GM20431 (cell line): ENCODE measurements around the gene SMAD6.
"Not testable (repeated sequence)": the region's sequence is repeated elsewhere in the genome, so short reads cannot be mapped to it uniquely, and the experiment has no call there.

Source experiments
- in situ Hi-C: fragments of 300-500 bp; cut with MseI, MboI; formaldehyde crosslinking; loops from one replicate; pipeline ENCODE4 v1.15.0; 2020; ENCODE audit warnings: low sequenced_read_pairs; ENCODE audit not compliant: unreplicated experiment

SMAD6 gene

DNA sequence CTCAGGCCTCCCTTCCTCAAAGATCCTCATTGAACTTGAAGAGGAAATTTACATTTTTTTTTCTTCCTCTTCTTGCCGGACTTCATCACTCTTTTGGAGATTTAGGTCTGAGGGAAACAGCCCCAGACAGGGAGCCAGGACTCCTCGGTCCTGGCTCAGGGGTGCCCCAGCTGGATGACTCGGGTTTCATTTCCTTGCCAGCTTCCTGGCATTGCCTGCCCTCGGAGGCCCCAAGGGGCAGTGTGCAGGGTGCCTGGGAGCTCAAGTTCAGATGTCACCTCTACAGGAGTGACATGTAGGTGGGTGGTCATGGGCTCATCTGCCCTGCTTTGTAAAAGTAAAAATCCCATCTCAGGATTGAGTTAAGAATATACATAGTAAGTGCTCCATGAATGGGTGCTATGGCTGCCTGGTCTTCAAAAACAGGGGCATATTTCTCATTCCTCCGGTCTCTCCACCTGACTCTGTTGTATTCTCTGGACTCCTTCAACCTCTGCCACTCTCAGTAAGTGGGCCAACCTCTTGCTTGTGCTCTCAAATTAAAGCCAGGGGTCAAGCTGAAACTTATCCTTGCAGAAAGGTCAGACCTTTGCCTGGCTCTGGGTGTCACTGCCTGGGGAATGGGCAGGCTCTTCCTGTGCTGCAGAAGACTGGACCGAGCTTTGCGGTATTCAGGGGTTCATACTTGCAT lies 51.8 kb downstream of the SMAD6 start:
- in situ Hi-C loops: no loop called here

- in situ Hi-C loops: no loop called here
Observed at GRCh38 chr15:66754789-66755188, 52.8 kb downstream of the SMAD6 start.

- in situ Hi-C loops: no loop called here
Observed at GRCh38 chr15:66755298-66756068, 53.4 kb downstream of the SMAD6 start.

DNA sequence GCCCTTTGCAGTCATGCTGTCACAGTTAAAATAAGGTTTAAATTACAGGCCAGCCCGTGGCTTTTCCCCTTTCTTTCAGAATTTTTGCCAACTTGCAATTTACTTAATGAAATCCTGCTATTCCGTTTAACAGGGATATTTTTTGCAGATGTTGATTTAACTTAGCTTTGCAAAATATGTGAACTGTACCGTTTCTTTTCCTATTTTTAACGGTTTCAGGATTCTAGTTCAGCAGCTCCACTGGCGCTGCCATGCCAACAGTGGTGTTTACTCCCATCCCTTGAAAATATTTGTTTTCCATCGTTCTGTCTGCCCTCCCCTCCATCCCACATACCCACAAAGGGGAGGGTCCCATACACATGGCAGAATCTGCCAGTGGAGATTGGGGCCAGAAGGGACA lies 54.3 kb downstream of the SMAD6 start:
- in situ Hi-C loops: no loop called here

GRCh38 chr15:66757030-66757429 lies 55.0 kb downstream of the SMAD6 start:
- in situ Hi-C loops: no loop called here

- in situ Hi-C loops: no loop called here
Observed at GRCh38 chr15:66757521-66757920, 55.5 kb downstream of the SMAD6 start.

DNA sequence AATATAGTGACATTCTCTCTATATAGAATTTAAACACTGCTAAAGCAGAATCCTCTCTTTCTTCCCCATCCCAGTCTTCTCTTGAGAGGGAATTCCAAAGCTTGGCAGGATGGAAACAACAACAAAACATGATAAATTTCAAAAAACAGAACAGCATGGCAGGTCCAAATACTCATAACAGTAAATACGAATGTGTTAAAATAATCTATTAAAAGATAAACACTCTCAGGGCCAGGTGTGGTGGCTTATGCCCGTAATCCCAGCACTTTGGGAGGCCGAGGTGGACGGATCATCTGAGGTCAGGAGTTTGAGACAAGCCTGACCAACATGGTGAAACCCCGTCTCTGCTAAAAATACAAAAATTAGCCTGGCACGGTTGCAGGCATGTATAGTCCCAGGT lies 56.2 kb downstream of the SMAD6 start:
- in situ Hi-C loops: not testable (repeated sequence)

DNA sequence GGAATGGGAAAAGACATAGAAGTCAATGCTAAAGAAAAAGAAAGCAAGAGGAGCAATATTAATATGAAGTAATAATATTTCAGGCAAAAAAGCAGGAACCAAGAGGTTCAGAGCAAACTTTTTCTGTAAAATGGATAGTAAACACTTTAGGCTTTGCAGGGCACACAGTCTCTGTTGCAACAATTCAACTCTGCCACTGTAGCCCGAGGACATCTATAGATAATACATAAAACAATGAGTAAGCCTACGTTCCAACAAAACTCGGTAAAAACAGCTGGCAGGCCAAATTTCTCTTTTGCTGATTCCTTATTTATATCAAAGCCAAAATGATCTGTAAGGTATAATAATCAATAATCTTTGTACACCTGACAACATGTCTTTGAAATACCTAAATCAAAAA lies 56.8 kb downstream of the SMAD6 start:
- in situ Hi-C loops: no loop called here

- in situ Hi-C loops: no loop called here
Observed at GRCh38 chr15:66760097-66760967, 58.3 kb downstream of the SMAD6 start.

- in situ Hi-C loops: no loop called here
Observed at GRCh38 chr15:66760968-66761725, 59.1 kb downstream of the SMAD6 start.

- in situ Hi-C loops: no loop called here
Observed at GRCh38 chr15:66761726-66762595, 59.9 kb downstream of the SMAD6 start.

- in situ Hi-C loops: no loop called here
Observed at GRCh38 chr15:66763186-66764071, 61.4 kb downstream of the SMAD6 start.

GRCh38 chr15:66764072-66764786 lies 62.2 kb downstream of the SMAD6 start:
- in situ Hi-C loops: no loop called here

DNA sequence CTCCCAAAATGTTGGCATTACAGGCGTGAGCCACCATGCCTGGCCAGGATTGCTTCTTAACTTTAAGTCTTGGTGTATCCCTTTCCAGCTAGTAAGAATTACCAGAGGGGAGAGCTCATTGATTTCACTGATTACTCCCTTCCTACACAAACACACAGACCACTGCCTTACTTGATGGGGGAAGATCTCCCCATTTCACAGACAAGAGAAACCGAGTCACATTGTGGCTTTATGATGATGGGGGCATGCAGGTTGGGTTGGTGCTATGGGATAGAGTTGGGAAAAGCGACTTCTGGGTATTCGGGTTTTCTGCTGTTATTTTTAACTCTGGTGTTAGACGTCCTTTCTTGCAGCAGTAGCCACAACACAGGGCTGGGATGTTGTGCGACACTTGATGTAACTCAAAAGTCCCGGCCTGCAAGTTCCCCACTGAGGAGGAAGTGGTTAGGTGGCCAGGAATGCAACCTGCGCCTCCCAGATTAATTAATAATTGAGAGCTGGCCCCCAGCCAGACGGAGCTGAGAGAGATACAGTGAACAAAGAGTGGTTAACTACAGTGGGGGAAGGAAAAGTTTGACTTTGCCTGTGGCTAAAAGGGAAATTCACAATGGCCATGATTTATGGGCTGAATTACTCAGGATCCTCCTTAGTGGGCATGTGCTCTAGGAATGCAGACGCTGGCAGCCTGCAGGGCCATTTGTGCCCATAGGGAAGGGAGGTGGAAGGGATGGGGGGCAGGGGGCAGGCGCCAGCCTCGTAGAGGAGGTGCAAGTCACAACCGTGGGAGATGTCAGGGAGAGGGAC lies 63.6 kb downstream of the SMAD6 start:
- in situ Hi-C loops: no loop called here

DNA sequence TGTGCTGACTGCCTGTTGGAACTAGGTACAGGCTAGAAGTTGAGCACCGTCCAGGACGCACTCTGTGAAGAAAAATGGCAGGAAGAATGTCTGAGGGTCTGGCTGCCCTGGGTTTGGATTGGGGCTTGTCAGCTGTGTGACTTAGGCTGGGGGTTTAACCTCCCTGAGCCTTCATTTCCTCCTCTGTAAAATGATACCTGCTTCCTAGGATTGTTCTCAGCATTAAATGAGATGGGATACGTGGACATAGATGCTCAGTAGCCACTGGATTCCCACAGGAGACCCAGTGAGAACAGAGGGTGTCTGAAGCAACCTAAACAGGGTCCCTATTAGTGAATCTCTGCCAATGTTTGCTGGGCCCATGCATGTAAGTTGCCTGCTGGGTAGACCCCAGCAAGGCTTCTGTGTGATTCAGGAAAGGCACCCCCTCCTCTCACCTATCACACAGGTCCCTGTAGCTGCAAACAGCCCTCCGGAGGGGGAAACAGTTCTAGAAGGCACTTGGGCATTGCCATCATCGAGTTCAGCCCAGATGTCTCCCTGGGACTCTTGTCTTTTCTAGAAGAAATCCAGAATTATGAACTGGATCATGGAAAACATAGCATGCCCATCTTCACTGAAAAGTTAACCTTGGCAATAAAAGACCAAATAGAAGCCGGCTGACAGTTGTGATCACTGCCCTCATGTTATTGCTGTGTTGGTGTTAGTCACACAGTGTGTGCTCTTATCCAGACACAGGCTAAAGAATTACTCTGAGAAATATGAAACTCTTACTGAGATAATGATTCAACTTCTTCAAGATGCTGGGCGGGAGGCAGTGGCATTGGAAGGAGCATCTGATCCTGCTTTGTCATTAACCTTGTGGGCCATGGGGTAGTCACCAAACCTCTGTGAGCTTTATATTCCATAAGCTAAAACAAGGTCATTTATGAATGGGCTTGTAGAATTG lies 64.5 kb downstream of the SMAD6 start:
- in situ Hi-C loops: no loop called here

GRCh38 chr15:66767240-66767659 lies 65.2 kb downstream of the SMAD6 start:
- in situ Hi-C loops: no loop called here
